Stimulated activated CD4-positive, alpha-beta T cell treated with anti-CD3 and anti-CD28 coated beads, Interleukin-12 subunit alpha, Interleukin-12 subunit beta, amount 100 ng/mL, for 4 hours (primary cell): Measurements from ENCODE around the gene TPO.
"Not testable (repeated sequence)": the region's sequence is repeated elsewhere in the genome, so short reads cannot be mapped to it uniquely, and the experiment has no call there.

Experiments
- DNase-seq: peaks from one replicate; pipeline ENCODE4 v3.0.0-alpha.2; 2020

Gene TPO

GRCh38 chr2:1405967-1406366 lies 7.3 kb upstream of the TPO start:
- DNase-seq: no peak

- no peak for DNase-seq
These were observed 6.8 kb upstream of the TPO start for GRCh38 chr2:1406434-1406833.

- no peak for DNase-seq
These were observed 5.2 kb upstream of the TPO start for GRCh38 chr2:1407950-1408675.

GRCh38 chr2:1414121-1414520 lies 858 bp downstream of the TPO start:
- DNase-seq: no peak

- not testable (repeated sequence) for DNase-seq
These were observed 1.6 kb downstream of the TPO start for GRCh38 chr2:1414901-1415300.

GRCh38 chr2:1415501-1415900 lies 2.2 kb downstream of the TPO start:
- DNase-seq: no peak

GRCh38 chr2:1418566-1418965 lies 5.3 kb downstream of the TPO start:
- no peak for DNase-seq

- no peak for DNase-seq
These were observed 7.7 kb downstream of the TPO start for GRCh38 chr2:1420746-1421480.

- no peak for DNase-seq
These were observed 8.5 kb downstream of the TPO start for GRCh38 chr2:1421731-1422130.

GRCh38 chr2:1422131-1422530 lies 8.9 kb downstream of the TPO start:
- DNase-seq: no peak

- no peak for DNase-seq
These were observed 9.5 kb downstream of the TPO start for GRCh38 chr2:1422716-1423285.

- no peak for DNase-seq
These were observed 13.8 kb downstream of the TPO start for GRCh38 chr2:1427086-1427485.

GRCh38 chr2:1429895-1430294 lies 16.6 kb downstream of the TPO start:
- no peak for DNase-seq

GRCh38 chr2:1430491-1430890 lies 17.2 kb downstream of the TPO start:
- DNase-seq: no peak

GRCh38 chr2:1431886-1432400 lies 18.7 kb downstream of the TPO start:
- no peak for DNase-seq

GRCh38 chr2:1432726-1433125 lies 19.5 kb downstream of the TPO start:
- DNase-seq: no peak

GRCh38 chr2:1436369-1436768 lies 23.1 kb downstream of the TPO start:
- no peak for DNase-seq

GRCh38 chr2:1437101-1437500 lies 23.8 kb downstream of the TPO start:
- no peak for DNase-seq

- DNase-seq: no peak
These were observed 24.3 kb downstream of the TPO start for GRCh38 chr2:1437537-1437936.

GRCh38 chr2:1438972-1439371 lies 25.7 kb downstream of the TPO start:
- no peak for DNase-seq

GRCh38 chr2:1440581-1440980 lies 27.3 kb downstream of the TPO start:
- no peak for DNase-seq

- DNase-seq: no peak
These were observed 33.0 kb downstream of the TPO start for GRCh38 chr2:1446301-1446700.

GRCh38 chr2:1448009-1448408 lies 34.7 kb downstream of the TPO start:
- DNase-seq: no peak

- no peak for DNase-seq
These were observed 37.7 kb downstream of the TPO start for GRCh38 chr2:1450915-1451314.
